ENCODE measurements around the gene VAMP5. TPM values are rescaled to one million over a fixed set of nuclear protein-coding genes. Genes with fewer than 3 reads are reported as not detected.
A peak's percentile ranks its signal among the peaks of the same experiment; 100 is the strongest.
"Not testable (repeated sequence)": the region's sequence is repeated elsewhere in the genome, so short reads cannot be mapped to it uniquely, and the experiment has no call there.

VAMP5 gene
- total RNA-seq, 1 experiment from 2014 or later, result 0.59 TPM

DNA sequence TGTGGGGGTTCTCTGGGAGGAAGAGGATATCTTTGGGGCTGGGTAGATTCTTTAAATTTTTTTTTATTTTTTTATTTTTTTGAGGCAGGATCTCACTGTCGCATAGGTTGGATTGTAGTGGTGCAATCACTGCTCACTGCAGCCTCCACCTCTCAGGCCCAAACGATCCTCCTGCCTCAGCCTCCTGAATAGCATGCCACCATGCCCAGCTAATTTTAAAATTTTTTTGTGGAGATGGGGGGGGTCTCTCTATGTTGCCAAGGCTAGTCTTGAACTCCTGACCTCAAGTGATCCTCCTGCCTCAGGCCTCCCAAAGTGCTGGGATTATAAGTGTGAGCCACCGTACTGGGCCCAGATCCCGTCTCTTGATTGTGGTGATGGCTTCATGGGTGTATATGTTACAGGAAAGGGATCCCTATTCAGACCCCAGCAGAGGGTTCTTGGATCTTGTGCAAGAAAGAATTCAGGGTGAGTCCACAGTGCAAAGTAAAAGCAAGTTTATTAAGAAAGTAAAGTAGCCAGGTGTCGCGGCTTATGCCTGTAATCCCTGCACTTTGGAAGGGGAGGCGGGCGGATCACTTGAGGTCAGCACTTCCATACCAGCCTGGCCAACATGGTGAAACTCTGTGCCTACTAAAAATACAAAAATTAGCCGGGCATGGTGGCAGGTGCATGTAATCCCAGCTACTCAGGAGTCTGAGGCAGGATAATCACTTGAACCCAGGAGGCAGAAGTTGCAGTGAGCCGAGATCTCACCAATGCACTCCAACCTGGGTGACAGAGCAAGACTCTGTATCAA, 29.7 kb downstream of the VAMP5 start:
- Mint-ChIP-seq H3K4me1 (peaks cover 9 to 16% of the 10 kb centered on the region in 2 experiments; a peak in 3 of 4 replicates), H3K27ac (no peak overlapping the region)
- no peak overlapping the region for H3K27ac ChIP-seq (ENCODE audit: insufficient read length, low read depth, low read length)

DNA sequence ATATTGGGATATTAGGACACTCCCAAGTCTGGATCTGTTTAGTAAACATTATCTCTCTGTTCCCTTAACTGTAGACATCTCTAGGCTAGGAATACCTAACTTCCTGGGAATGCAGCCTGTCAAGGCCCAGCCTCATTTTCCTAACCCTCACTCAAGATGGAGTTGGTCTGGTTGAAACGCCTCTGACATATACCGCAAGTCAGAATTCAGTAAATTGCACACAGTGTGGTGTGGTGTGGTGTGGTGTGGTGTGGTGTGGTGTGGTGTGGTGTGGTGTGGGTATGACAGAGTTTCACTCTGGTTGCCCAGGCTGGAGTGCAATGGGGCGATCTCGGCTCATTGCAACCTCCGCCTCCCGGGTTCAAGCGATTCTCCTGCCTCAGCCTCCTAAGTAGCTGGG, 30.5 kb downstream of the VAMP5 start:
- H3K4me3 Mint-ChIP-seq, result peak overlapping the region in 1 of 2 experiments; percentile 35; a peak in 1 of 5 replicates
- H3K79me2 ChIP-seq (ENCODE audit: insufficient read depth, low read length), result peaks cover 16% of the 10 kb centered on the region

More for the DNA sequence above, 29.7 kb downstream of the VAMP5 start:
- Histone ChIP-seq H3K56ac (ENCODE audit: insufficient read length, low read depth, low read length) (no peak overlapping the region), H3K27me3 (ENCODE audit: insufficient read depth, low read length) (no peaks in the 10 kb centered on the region), H2BK15ac (ENCODE audit: low read depth, low read length) (no peak overlapping the region), H3K23me2 (ENCODE audit: insufficient read length, low read depth, low read length, poor library complexity, severe bottlenecking) (peaks cover 5% of the 10 kb centered on the region), H3K9ac (ENCODE audit: extremely low read depth, insufficient read length, low read length) (no peak overlapping the region), H4K5ac (ENCODE audit: insufficient read length, low read depth, low read length) (no peak overlapping the region), H2AFZ (ENCODE audit: low read length) (no peak overlapping the region), H2AK5ac (ENCODE audit: insufficient read length, low read length) (no peak overlapping the region), H3K4me2 (ENCODE audit: insufficient read depth, insufficient read length, low read length) (no peak overlapping the region), H3K4ac (ENCODE audit: low read depth, low read length) (no peak overlapping the region), H3K18ac (ENCODE audit: insufficient read length, low read depth, low read length) (no peak overlapping the region), H2BK5ac (ENCODE audit: insufficient read length, low read length) (no peak overlapping the region), H2BK120ac (ENCODE audit: low read depth, low read length, poor library complexity, severe bottlenecking) (no peak overlapping the region), H4K20me1 (ENCODE audit: control insufficient read depth, insufficient read depth, insufficient read length) (no peaks in the 10 kb centered on the region), H4K91ac (ENCODE audit: insufficient read length, low read depth, low read length) (no peak overlapping the region), H3K9me3 (ENCODE audit: control insufficient read depth, low read depth, low read length) (no peaks in the 10 kb centered on the region), H3K79me1 (ENCODE audit: insufficient read depth, low read depth, low read length, poor library complexity, severe bottlenecking) (peaks cover 10% of the 10 kb centered on the region), H3K23ac (ENCODE audit: insufficient read length, low read depth, low read length) (no peak overlapping the region), H3K79me2 (ENCODE audit: insufficient read depth, low read length) (peaks cover 16% of the 10 kb centered on the region), H4K8ac (replicated peaks; ENCODE audit: insufficient read length, low read depth, low read length) (no peak overlapping the region), H3K4me1 (ENCODE audit: insufficient read depth, low read length) (no peaks in the 10 kb centered on the region; the same call in 1 of the 2 replicates), H3T11ph (ENCODE audit: low read length) (no peak overlapping the region), H2BK20ac (ENCODE audit: low read depth, low read length, poor library complexity, severe bottlenecking) (no peak overlapping the region), H3K14ac (ENCODE audit: insufficient read depth, low read length) (no peak overlapping the region), H2BK12ac (ENCODE audit: insufficient read length, low read depth, low read length) (no peak overlapping the region)
- H3K27me3 Mint-ChIP-seq (ENCODE audit: low read depth), result no peaks in the 10 kb centered on the region
- TF ChIP-seq, protein P1, sequence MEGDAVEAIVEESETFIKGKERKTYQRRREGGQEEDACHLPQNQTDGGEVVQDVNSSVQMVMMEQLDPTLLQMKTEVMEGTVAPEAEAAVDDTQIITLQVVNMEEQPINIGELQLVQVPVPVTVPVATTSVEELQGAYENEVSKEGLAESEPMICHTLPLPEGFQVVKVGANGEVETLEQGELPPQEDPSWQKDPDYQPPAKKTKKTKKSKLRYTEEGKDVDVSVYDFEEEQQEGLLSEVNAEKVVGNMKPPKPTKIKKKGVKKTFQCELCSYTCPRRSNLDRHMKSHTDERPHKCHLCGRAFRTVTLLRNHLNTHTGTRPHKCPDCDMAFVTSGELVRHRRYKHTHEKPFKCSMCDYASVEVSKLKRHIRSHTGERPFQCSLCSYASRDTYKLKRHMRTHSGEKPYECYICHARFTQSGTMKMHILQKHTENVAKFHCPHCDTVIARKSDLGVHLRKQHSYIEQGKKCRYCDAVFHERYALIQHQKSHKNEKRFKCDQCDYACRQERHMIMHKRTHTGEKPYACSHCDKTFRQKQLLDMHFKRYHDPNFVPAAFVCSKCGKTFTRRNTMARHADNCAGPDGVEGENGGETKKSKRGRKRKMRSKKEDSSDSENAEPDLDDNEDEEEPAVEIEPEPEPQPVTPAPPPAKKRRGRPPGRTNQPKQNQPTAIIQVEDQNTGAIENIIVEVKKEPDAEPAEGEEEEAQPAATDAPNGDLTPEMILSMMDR (conservative IDR thresholded peaks at IDR 0.05), result no peak
- DNase-seq, result no peak
- peaks cover 9 to 28% (median 16%) of the 10 kb centered on the region in 3 experiments; a peak in 6 of 7 replicates for H3K36me3 Mint-ChIP-seq (ENCODE audit: insufficient read depth in 1 of 3, low read depth in 3 of 3)
- no CpG with 5 or more reads among the region's 10 CpGs for WGBS (ENCODE audit: extremely low coverage, insufficient read length, low lambda C conversion rate)
- H3K9me3 Mint-ChIP-seq, result no peaks in the 10 kb centered on the region; a peak in 1 of 5 replicates
- peak overlapping the region in 1 of 2 experiments; percentile 59; a peak in 2 of 5 replicates for H3K4me3 Mint-ChIP-seq

More for the DNA sequence above, 30.5 kb downstream of the VAMP5 start:
- not testable (repeated sequence) for H3K4ac ChIP-seq (ENCODE audit: low read depth, low read length); H3K23me2 ChIP-seq (ENCODE audit: insufficient read length, low read depth, low read length, poor library complexity, severe bottlenecking); H3K27ac ChIP-seq (ENCODE audit: insufficient read length, low read depth, low read length); H4K8ac ChIP-seq (replicated peaks; ENCODE audit: insufficient read length, low read depth, low read length); H3K27ac Mint-ChIP-seq; H3K9me3 ChIP-seq (ENCODE audit: control insufficient read depth, low read depth, low read length); H3T11ph ChIP-seq (ENCODE audit: low read length); H3K18ac ChIP-seq (ENCODE audit: insufficient read length, low read depth, low read length); H2BK12ac ChIP-seq (ENCODE audit: insufficient read length, low read depth, low read length); H3K23ac ChIP-seq (ENCODE audit: insufficient read length, low read depth, low read length); H3K4me1 ChIP-seq (ENCODE audit: insufficient read depth, low read length); H3K27me3 Mint-ChIP-seq (ENCODE audit: low read depth); H2BK15ac ChIP-seq (ENCODE audit: low read depth, low read length); H3K27me3 ChIP-seq (ENCODE audit: insufficient read depth, low read length); H2BK20ac ChIP-seq (ENCODE audit: low read depth, low read length, poor library complexity, severe bottlenecking); H2BK5ac ChIP-seq (ENCODE audit: insufficient read length, low read length); H2AFZ ChIP-seq (ENCODE audit: low read length); H4K91ac ChIP-seq (ENCODE audit: insufficient read length, low read depth, low read length); DNase-seq; H3K56ac ChIP-seq (ENCODE audit: insufficient read length, low read depth, low read length); H3K4me2 ChIP-seq (ENCODE audit: insufficient read depth, insufficient read length, low read length); H4K20me1 ChIP-seq (ENCODE audit: control insufficient read depth, insufficient read depth, insufficient read length); H2AK5ac ChIP-seq (ENCODE audit: insufficient read length, low read length); H3K9ac ChIP-seq (ENCODE audit: extremely low read depth, insufficient read length, low read length); H3K14ac ChIP-seq (ENCODE audit: insufficient read depth, low read length); H3K9me3 Mint-ChIP-seq; H2BK120ac ChIP-seq (ENCODE audit: low read depth, low read length, poor library complexity, severe bottlenecking); H4K5ac ChIP-seq (ENCODE audit: insufficient read length, low read depth, low read length)
- peaks cover 13% of the 10 kb centered on the region for H3K79me1 ChIP-seq (ENCODE audit: insufficient read depth, low read depth, low read length, poor library complexity, severe bottlenecking)
- WGBS (ENCODE audit: extremely low coverage, insufficient read length, low lambda C conversion rate), result no CpG with 5 or more reads among the region's 7 CpGs
- H3K36me3 Mint-ChIP-seq (ENCODE audit: insufficient read depth in 1 of 3, low read depth in 3 of 3), result peaks cover 10 to 30% (median 14%) of the 10 kb centered on the region in 3 experiments; a peak in 6 of 7 replicates
- peaks cover 9 to 16% of the 10 kb centered on the region in 2 experiments; a peak in 3 of 4 replicates for H3K4me1 Mint-ChIP-seq

All from H9 (cell line).